ENCODE measurements around the gene HMCN1. TPM values are rescaled to one million over a fixed set of nuclear protein-coding genes. Genes with fewer than 3 reads are reported as not detected.

Gene HMCN1
- polyA plus RNA-seq, 1 experiment: 20.9 TPM

DNA sequence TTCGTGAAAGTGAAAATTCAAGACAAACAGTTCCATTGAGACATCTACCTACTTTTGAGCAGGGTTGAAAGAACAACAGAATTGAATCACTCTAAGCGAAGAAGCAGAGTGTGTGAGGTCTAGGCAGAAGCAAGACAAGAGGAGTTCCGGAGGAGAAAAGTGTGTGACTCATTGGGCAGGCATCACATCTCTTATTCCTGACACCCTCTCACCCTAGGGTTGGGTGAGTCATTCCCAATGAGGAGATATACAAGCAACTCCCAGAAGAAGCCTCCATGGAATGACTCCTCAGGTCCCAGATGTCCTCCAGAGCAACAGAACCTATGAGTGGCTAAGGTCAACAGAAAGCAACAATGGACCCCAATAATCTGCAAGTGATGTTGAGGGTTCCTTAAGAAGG, 502.7 kb downstream of the HMCN1 start:
- TF ChIP-seq, protein P1, sequence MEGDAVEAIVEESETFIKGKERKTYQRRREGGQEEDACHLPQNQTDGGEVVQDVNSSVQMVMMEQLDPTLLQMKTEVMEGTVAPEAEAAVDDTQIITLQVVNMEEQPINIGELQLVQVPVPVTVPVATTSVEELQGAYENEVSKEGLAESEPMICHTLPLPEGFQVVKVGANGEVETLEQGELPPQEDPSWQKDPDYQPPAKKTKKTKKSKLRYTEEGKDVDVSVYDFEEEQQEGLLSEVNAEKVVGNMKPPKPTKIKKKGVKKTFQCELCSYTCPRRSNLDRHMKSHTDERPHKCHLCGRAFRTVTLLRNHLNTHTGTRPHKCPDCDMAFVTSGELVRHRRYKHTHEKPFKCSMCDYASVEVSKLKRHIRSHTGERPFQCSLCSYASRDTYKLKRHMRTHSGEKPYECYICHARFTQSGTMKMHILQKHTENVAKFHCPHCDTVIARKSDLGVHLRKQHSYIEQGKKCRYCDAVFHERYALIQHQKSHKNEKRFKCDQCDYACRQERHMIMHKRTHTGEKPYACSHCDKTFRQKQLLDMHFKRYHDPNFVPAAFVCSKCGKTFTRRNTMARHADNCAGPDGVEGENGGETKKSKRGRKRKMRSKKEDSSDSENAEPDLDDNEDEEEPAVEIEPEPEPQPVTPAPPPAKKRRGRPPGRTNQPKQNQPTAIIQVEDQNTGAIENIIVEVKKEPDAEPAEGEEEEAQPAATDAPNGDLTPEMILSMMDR (IDR thresholded peaks at IDR 0.05; ENCODE audit: low read depth, low read length): no peak
- Histone ChIP-seq H3K27me3 (ENCODE audit: control insufficient read depth, insufficient read depth, low read length) (no peaks in the 10 kb centered on the region), H3K4me3 (ENCODE audit: low read depth, low read length) (no peak overlapping the region), H3K9me3 (ENCODE audit: control insufficient read depth, insufficient read depth, low read length) (no peaks in the 10 kb centered on the region), H3K27ac (ENCODE audit: low read depth, low read length) (no peak overlapping the region)
- peak; percentile 72 for DNase-seq (ENCODE audit: low read depth, low spot score)
- ChIA-PET POLR2A (no interaction called here), CTCF (no interaction called here)

- ChIA-PET POLR2A (no interaction called here), CTCF (interaction anchor here (0.6 kb wide), 1 partner anchor 1515 kb away, joined by 4 read pairs; no protein-coding TSS in a partner anchor)
- DNase-seq (ENCODE audit: low read depth, low spot score): no peak
- Histone ChIP-seq H3K4me3 (ENCODE audit: low read depth, low read length) (no peak overlapping the region), H3K9me3 (ENCODE audit: control insufficient read depth, insufficient read depth, low read length) (no peaks in the 10 kb centered on the region), H3K27me3 (ENCODE audit: control insufficient read depth, insufficient read depth, low read length) (no peaks in the 10 kb centered on the region), H3K27ac (ENCODE audit: low read depth, low read length) (no peak overlapping the region)
- TF ChIP-seq, protein P1 (IDR thresholded peaks at IDR 0.05; ENCODE audit: low read depth, low read length): no peak
These were observed 505.0 kb downstream of the HMCN1 start for GRCh38 chr1:186239171-186239570.

GRCh38 chr1:186240436-186240835, 506.2 kb downstream of the HMCN1 start:
- ChIA-PET CTCF (no interaction called here), POLR2A (no interaction called here)
- no peak for DNase-seq (ENCODE audit: low read depth, low spot score)

More at GRCh38 chr1:186240436-186240835, 506.2 kb downstream of the HMCN1 start:
- no peaks in the 10 kb centered on the region for H3K27me3 ChIP-seq (ENCODE audit: control insufficient read depth, insufficient read depth, low read length)
- H3K9me3 ChIP-seq (ENCODE audit: control insufficient read depth, insufficient read depth, low read length): no peaks in the 10 kb centered on the region
- no peak overlapping the region for H3K27ac ChIP-seq (ENCODE audit: low read depth, low read length)
- H3K4me3 ChIP-seq (ENCODE audit: low read depth, low read length): no peak overlapping the region
- TF ChIP-seq, protein P1 (IDR thresholded peaks at IDR 0.05; ENCODE audit: low read depth, low read length): no peak
